Sigmoid colon (tissue), 4 donors: ENCODE measurements around the gene PDE4D.

ENCODE experiments used
- POLR2A ChIP-seq, 2 donors: fragments of 450-650 bp; IDR thresholded peaks; one replicate each; pipeline ENCODE4 v1.6.1; 2016; ENCODE audit warnings: antibody characterized with exemption in 2 of 2, mild to moderate bottlenecking in 2 of 2, moderate library complexity in 2 of 2
- POLR2AphosphoS5 ChIP-seq, 4 donors: sonication (generic); formaldehyde crosslinking; IDR thresholded peaks; one replicate each; pipeline ENCODE4 v1.6.1; 2017; ENCODE audit warnings: antibody characterized with exemption in 4 of 4
- TF ChIP-seq, protein P1 (sequence below), 4 experiments: fragments of 450-650 bp in 3 of 4; fragments of 200-600 bp in 1 of 4; IDR thresholded peaks; one replicate each; pipeline ENCODE4 v1.5.1; 2016 to 2019; ENCODE audit warnings: antibody characterized with exemption in 4 of 4, mild to moderate bottlenecking in 3 of 4, moderate library complexity in 2 of 4

DNA sequence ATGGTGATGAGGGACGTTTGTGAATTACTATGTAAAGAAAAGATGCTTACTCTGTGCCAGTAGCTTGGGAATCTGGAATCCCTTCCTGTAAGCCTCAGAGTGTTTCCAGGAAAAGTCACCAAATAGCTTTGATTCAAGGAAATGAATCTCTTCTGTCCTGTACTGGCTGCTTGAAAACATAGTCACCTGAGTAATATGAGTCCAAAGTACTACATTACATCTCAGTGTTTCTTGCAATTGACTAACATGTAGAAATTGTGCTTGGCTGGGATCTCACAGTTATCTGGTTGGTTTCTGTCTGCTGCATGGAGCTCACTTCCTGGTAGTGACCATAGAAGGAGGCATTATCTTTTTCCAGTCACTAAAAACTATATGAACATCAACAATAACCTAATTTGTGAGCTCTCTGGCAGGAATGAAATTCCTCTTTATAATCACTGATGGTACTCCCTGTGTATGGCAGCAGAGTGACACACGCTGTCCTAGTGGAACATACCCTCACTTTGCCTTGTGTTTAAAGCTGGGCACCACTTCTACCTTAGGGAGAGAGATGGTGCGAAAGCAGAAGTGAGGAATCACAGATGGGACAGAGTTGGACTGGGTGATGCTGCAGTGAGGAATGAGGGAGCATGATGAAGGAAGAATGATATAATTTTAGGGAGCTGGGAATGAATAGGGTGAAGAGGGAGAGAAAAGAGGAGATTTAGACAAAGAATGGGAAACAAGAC, 742.2 kb downstream of the PDE4D start:
- TF ChIP-seq, protein P1, sequence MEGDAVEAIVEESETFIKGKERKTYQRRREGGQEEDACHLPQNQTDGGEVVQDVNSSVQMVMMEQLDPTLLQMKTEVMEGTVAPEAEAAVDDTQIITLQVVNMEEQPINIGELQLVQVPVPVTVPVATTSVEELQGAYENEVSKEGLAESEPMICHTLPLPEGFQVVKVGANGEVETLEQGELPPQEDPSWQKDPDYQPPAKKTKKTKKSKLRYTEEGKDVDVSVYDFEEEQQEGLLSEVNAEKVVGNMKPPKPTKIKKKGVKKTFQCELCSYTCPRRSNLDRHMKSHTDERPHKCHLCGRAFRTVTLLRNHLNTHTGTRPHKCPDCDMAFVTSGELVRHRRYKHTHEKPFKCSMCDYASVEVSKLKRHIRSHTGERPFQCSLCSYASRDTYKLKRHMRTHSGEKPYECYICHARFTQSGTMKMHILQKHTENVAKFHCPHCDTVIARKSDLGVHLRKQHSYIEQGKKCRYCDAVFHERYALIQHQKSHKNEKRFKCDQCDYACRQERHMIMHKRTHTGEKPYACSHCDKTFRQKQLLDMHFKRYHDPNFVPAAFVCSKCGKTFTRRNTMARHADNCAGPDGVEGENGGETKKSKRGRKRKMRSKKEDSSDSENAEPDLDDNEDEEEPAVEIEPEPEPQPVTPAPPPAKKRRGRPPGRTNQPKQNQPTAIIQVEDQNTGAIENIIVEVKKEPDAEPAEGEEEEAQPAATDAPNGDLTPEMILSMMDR (IDR thresholded peaks at IDR 0.05): no peak
- no peak for TF ChIP-seq POLR2A (IDR thresholded peaks at IDR 0.05)
- TF ChIP-seq POLR2AphosphoS5 (IDR thresholded peaks at IDR 0.05): no peak
